Muscle layer of colon (tissue), 2 donors: Measurements from ENCODE around the gene CBR4.

Experiments used
- H3K27ac ChIP-seq: one replicate; pipeline ENCODE4 v1.7.0; 2013; ENCODE audit warnings: low read depth, mild to moderate bottlenecking, low read length, moderate library complexity
- H3K27me3 ChIP-seq, 2 donors: one replicate each; pipeline ENCODE4 v1.7.0; 2013; ENCODE audit warnings: low read length in 2 of 2, mild to moderate bottlenecking in 2 of 2; ENCODE audit not compliant: insufficient read depth in 2 of 2, control insufficient read depth in 1 of 2
- H3K36me3 ChIP-seq: one replicate; pipeline ENCODE4 v1.7.0; 2013; ENCODE audit warnings: mild to moderate bottlenecking, low read length; ENCODE audit not compliant: insufficient read depth
- H3K4me1 ChIP-seq: one replicate; pipeline ENCODE4 v1.7.0; 2013; ENCODE audit warnings: mild to moderate bottlenecking, low read length; ENCODE audit not compliant: insufficient read depth
- H3K4me3 ChIP-seq, 2 donors: one replicate each; pipeline ENCODE4 v1.7.0; 2013; ENCODE audit warnings: low read length in 2 of 2, low read depth in 1 of 2, mild to moderate bottlenecking in 1 of 2, moderate library complexity in 1 of 2
- H3K9ac ChIP-seq: one replicate; pipeline ENCODE4 v1.7.0; 2013; ENCODE audit warnings: low read length
- H3K9me3 ChIP-seq: one replicate; pipeline ENCODE4 v1.7.0; 2013; ENCODE audit warnings: mild to moderate bottlenecking, low read length
- donor health status: abdominal sarcoma.
- donor health status: Adenocarcinoma of cecum.

The CBR4 gene

DNA sequence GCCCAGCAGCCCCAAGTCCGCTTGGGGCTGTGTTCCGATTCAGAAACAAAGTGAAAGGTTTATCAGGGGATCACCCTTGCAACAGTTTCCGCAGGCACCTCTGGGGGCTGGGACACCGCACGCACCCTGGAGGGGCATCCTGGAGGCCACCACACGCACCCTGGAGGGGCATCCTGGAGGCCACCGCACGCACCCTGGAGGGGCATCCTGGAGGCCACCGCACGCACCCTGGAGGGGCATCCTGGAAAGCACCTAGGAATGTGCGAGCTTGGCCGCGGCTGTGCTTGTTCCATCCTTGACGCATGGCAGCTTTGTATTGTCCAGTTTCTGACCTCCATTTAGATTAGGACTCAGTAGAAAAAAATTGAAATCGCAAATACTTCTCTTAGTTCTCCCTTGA, 21.3 kb upstream of the CBR4 start:
- no peaks in the 10 kb centered on the region for H3K27me3 ChIP-seq
- H3K9me3 ChIP-seq, result no peaks in the 10 kb centered on the region
- no peaks in the 10 kb centered on the region for H3K36me3 ChIP-seq
- H3K27ac ChIP-seq, result no peak overlapping the region
- H3K4me3 ChIP-seq, result no peak overlapping the region
- no peak overlapping the region for H3K9ac ChIP-seq
- H3K4me1 ChIP-seq, result no peaks in the 10 kb centered on the region

DNA sequence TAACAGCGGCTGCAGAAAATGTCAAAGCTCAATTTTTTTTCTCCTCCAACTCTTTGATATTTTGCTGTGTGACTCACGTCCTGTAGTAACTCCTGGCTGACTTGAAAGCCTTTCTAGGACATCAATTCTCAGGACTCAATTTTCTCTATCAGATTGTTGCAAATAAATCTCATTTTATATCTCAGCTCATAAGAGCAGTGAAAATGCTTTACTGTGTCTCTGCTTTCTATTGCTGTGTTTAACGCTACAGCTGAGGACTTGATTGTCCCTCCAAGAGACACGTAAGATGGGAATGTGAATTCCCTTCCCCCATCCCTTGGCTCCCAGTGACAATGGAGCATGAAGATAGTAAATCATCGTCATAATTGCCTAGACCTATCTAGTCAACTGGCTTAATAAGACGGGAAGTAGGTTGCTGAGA, 20.5 kb upstream of the CBR4 start:
- Histone ChIP-seq H3K9me3 (no peaks in the 10 kb centered on the region), H3K4me3 (no peak overlapping the region), H3K9ac (no peak overlapping the region), H3K27me3 (no peaks in the 10 kb centered on the region), H3K27ac (no peak overlapping the region), H3K36me3 (no peaks in the 10 kb centered on the region), H3K4me1 (no peaks in the 10 kb centered on the region)

DNA sequence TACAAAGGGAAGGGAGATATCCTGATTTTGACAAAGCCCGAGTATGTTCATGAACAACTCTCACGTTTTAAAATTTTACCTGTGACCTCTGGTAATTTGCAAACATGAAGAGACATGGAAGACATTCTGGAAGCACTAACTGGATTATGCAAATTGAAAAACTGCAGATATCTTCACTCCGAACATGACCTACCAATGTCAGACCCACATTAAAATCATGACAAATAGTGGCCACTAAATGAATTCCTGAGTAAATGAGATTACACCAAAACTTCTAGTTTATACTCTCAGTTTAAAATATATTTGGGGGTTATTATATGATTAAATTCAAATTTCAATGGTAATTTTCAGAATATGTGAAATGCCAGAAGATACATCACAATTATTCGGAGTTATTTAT, 19.9 kb upstream of the CBR4 start:
- Histone ChIP-seq H3K9ac (no peak overlapping the region), H3K36me3 (no peaks in the 10 kb centered on the region), H3K4me1 (no peaks in the 10 kb centered on the region), H3K9me3 (no peaks in the 10 kb centered on the region), H3K27ac (no peak overlapping the region), H3K27me3 (no peaks in the 10 kb centered on the region), H3K4me3 (no peak overlapping the region)

DNA sequence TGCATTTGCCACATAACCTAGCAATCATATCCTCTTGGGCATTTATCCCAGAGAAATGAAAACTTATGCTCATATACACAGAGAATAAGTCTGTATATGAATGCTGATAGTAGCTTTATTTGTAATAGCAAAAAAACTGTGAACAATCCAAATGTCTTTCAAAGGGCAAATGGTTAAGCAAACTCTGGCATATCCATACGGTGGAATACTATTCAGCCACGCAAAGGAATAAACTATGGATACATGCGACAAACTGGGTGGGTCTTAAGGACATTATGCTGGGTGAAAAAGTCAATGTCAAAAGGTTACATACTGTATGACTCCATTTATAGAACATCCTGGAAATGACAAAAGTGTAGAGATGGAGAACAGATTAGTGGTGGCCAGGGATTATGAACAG, 17.6 kb upstream of the CBR4 start:
- H3K36me3 ChIP-seq, result no peaks in the 10 kb centered on the region
- H3K4me1 ChIP-seq, result no peaks in the 10 kb centered on the region
- no peaks in the 10 kb centered on the region for H3K9me3 ChIP-seq
- no peak overlapping the region for H3K4me3 ChIP-seq
- no peak overlapping the region for H3K27ac ChIP-seq
- H3K27me3 ChIP-seq, result no peaks in the 10 kb centered on the region
- no peak overlapping the region for H3K9ac ChIP-seq

- H3K27me3 ChIP-seq, result no peaks in the 10 kb centered on the region
- no peaks in the 10 kb centered on the region for H3K36me3 ChIP-seq
- H3K4me3 ChIP-seq, result no peak overlapping the region
- H3K9ac ChIP-seq, result no peak overlapping the region
- H3K9me3 ChIP-seq, result no peaks in the 10 kb centered on the region
- H3K27ac ChIP-seq, result no peak overlapping the region
- H3K4me1 ChIP-seq, result no peaks in the 10 kb centered on the region
These were observed 15.1 kb upstream of the CBR4 start for GRCh38 chr4:169025184-169025583.

GRCh38 chr4:169024762-169025161, 14.7 kb upstream of the CBR4 start:
- H3K27ac ChIP-seq, result no peak overlapping the region

DNA sequence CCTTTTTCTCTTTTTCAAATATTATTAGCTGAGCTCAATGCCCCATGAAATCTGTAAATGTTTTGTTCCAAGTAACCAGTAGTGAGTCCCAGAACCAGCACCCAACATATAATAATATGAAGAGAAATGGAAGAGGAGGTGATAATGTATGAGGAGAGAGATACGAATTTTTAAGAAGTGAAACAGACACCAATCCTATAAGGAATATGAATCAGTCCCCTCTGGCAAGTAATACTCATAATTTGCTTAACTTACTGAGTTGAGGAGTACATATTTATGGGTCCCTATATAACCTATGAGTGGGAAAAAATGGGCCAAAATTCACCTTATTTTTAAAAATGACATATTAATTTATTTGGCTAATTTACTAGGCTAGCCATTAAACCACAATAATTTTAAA, 8.4 kb upstream of the CBR4 start:
- H3K27ac ChIP-seq, result no peak overlapping the region
- no peaks in the 10 kb centered on the region for H3K9me3 ChIP-seq
- no peaks in the 10 kb centered on the region for H3K27me3 ChIP-seq
- H3K4me3 ChIP-seq, result no peak overlapping the region
- H3K36me3 ChIP-seq, result no peaks in the 10 kb centered on the region
- no peak overlapping the region for H3K9ac ChIP-seq
- peaks cover 15% of the 10 kb centered on the region for H3K4me1 ChIP-seq

More at GRCh38 chr4:169024762-169025161, 14.7 kb upstream of the CBR4 start:
- Histone ChIP-seq H3K36me3 (no peaks in the 10 kb centered on the region), H3K27me3 (no peaks in the 10 kb centered on the region), H3K9ac (no peak overlapping the region), H3K9me3 (no peaks in the 10 kb centered on the region), H3K4me3 (no peak overlapping the region), H3K4me1 (no peaks in the 10 kb centered on the region)

DNA sequence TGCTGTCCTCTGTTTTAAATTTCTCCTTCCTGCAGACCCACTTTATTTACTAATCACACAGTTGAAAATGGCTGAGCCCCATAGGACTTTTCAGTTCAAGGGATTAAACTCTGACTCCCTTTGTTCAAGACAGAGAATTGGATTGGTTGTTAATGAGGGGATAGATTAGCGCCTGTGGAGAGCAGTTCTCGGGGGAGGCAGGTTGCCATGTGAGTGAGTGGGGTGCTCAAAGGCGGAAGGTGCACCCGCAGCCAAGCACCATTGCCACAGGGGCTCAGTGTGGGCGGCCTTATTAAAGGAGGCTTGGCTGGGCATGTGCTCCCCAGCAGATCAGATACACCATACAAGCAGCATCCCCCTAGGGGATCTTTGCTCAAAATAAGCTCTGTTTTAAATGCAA, 7.9 kb upstream of the CBR4 start:
- peaks cover 15% of the 10 kb centered on the region for H3K4me1 ChIP-seq
- no peaks in the 10 kb centered on the region for H3K27me3 ChIP-seq
- no peak overlapping the region for H3K4me3 ChIP-seq
- H3K27ac ChIP-seq, result no peak overlapping the region
- no peaks in the 10 kb centered on the region for H3K36me3 ChIP-seq
- no peak overlapping the region for H3K9ac ChIP-seq
- no peaks in the 10 kb centered on the region for H3K9me3 ChIP-seq

DNA sequence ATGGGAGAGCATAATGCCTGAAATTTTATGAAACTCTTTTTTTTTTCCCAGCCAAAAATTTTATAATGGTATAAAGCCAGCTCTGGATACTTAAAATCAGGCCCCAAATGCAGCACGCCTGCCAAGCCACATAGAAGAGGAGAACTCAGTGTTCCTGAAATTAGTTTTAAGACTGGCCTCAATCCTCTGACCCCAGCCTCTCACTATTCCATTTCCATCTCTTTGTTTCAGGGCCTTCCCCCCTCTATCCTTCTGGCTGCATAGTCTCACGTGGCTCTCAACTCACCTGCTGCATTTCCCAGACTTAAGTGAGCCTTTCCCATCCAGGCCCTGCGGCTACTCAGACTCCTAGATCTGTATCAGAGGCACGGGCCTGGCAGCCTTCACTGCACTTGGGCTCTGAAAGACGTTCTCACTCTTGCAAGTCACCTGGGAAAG, 5.2 kb upstream of the CBR4 start:
- Histone ChIP-seq H3K27ac (no peak overlapping the region), H3K27me3 (no peaks in the 10 kb centered on the region), H3K9me3 (no peaks in the 10 kb centered on the region), H3K36me3 (no peaks in the 10 kb centered on the region), H3K9ac (no peak overlapping the region), H3K4me3 (no peak overlapping the region), H3K4me1 (peaks cover 19% of the 10 kb centered on the region)

- no peak overlapping the region for H3K27ac ChIP-seq
- H3K9ac ChIP-seq, result no peak overlapping the region
- H3K4me3 ChIP-seq, result no peak overlapping the region
These were observed 4.5 kb upstream of the CBR4 start for GRCh38 chr4:169014586-169014985.

GRCh38 chr4:169013396-169013795, 3.3 kb upstream of the CBR4 start:
- Histone ChIP-seq H3K27ac (no peak overlapping the region), H3K4me3 (no peak overlapping the region), H3K27me3 (no peaks in the 10 kb centered on the region), H3K9ac (no peak overlapping the region), H3K36me3 (no peaks in the 10 kb centered on the region), H3K4me1 (peaks cover 27% of the 10 kb centered on the region), H3K9me3 (no peaks in the 10 kb centered on the region)

More at GRCh38 chr4:169014586-169014985, 4.5 kb upstream of the CBR4 start:
- H3K36me3 ChIP-seq, result no peaks in the 10 kb centered on the region
- no peaks in the 10 kb centered on the region for H3K9me3 ChIP-seq
- peaks cover 19% of the 10 kb centered on the region for H3K4me1 ChIP-seq
- no peaks in the 10 kb centered on the region for H3K27me3 ChIP-seq

- H3K4me1 ChIP-seq, result peaks cover 35% of the 10 kb centered on the region
These were observed 2.0 kb upstream of the CBR4 start for GRCh38 chr4:169012049-169012448.

More at GRCh38 chr4:169012049-169012448, 2.0 kb upstream of the CBR4 start:
- H3K27ac ChIP-seq, result no peak overlapping the region
- no peak overlapping the region for H3K4me3 ChIP-seq
- no peaks in the 10 kb centered on the region for H3K27me3 ChIP-seq
- no peak overlapping the region for H3K9ac ChIP-seq
- H3K36me3 ChIP-seq, result no peaks in the 10 kb centered on the region
- H3K9me3 ChIP-seq, result no peaks in the 10 kb centered on the region
